ENCODE results near the gene UMPS.
"Not testable (repeated sequence)": the region's sequence is repeated elsewhere in the genome, so short reads cannot be mapped to it uniquely, and the experiment has no call there.

DNA sequence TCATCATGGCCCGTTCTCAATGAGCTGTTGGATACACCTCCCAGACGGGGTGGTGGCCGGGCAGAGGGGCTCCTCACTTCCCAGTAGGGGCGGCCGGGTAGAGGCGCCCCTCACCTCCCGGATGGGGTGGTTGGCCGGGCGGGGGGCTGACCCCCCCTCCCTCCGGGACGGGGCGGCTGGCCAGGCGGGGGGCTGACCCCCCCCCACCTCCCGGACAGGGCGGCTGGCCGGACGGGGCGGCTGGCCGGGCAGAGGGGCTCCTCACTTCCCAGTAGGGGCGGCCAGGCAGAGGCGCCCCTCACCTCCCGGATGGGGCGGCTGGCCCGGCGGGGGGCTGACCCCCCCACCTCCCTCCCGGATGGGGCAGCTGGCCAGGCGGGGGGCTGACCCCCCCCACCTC lies 19.6 kb downstream of the UMPS start:
- TF ChIP-seq, protein P1, sequence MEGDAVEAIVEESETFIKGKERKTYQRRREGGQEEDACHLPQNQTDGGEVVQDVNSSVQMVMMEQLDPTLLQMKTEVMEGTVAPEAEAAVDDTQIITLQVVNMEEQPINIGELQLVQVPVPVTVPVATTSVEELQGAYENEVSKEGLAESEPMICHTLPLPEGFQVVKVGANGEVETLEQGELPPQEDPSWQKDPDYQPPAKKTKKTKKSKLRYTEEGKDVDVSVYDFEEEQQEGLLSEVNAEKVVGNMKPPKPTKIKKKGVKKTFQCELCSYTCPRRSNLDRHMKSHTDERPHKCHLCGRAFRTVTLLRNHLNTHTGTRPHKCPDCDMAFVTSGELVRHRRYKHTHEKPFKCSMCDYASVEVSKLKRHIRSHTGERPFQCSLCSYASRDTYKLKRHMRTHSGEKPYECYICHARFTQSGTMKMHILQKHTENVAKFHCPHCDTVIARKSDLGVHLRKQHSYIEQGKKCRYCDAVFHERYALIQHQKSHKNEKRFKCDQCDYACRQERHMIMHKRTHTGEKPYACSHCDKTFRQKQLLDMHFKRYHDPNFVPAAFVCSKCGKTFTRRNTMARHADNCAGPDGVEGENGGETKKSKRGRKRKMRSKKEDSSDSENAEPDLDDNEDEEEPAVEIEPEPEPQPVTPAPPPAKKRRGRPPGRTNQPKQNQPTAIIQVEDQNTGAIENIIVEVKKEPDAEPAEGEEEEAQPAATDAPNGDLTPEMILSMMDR (IDR thresholded peaks at IDR 0.05; ENCODE audit: insufficient read depth, low read length, poor library complexity, severe bottlenecking): not testable (repeated sequence)
- TF ChIP-seq EZH2phosphoT487 (conservative IDR thresholded peaks at IDR 0.05; ENCODE audit: low read length): not testable (repeated sequence)
